ENCODE data around the gene CINP.

The CINP gene

DNA sequence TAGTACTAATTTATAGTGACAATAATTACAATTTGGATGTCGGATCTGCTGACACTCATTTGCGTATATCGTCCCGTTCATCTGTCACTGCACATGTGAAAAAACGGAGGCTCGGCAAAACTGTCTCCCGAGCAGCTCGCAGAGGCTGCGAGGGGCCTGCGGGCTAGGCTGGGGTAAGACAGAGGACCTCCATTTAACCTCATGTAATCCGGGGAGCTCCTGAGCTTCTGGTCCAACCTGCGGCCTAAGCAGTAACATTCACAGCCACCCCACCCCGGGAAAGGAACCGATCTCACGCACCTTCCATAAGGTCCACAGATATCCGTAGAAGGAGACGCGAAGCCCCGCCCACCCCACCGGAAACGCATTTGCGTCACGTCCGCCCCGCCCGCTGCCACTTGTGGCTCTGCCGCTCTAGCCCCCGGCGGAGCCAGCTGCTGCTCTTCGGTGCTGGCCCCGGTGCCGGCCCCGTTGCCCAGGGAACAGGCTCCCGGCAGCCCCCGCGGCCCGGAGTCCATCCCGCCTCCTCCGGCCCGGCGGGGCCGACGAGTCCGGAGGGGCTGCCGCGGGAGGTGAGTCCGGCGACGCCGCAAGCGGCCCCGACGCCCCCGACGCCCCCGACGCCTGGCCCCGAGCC lies at the start of gene CINP, which contains the start of gene TECPR2:
Gene CINP (minus strand): TSS at position 346 of the 637 bp plus-strand sequence. CDS start 39 bp downstream, at position 307.
Gene TECPR2 (plus strand): TSS at position 397 of the 637 bp plus-strand sequence. CDS start 13,781 bp downstream, outside the sequence.
- peak; percentile 90 for DNase-seq (ENCODE audit: extremely low read depth, low read depth)

DNA sequence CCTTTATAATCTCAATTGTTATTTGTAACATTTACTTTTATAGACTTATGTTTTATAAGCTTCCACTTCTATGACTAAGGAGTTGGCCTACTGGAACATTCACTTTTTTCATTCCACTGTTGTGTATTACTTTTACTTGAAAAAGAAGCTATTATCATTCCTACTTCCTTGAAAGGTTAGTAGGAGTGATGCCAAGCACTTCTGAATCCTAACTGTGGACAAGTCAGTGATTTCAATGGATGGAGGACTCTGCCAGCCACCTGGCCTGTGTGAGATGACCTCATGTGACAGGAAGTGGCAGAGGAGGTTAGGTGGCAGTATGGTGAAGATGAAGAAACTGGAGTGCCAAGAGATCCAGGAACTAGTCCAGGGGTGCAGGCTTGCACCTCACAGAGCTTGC lies 46.0 kb upstream of the CINP start:
- TF ChIP-seq, protein P1, sequence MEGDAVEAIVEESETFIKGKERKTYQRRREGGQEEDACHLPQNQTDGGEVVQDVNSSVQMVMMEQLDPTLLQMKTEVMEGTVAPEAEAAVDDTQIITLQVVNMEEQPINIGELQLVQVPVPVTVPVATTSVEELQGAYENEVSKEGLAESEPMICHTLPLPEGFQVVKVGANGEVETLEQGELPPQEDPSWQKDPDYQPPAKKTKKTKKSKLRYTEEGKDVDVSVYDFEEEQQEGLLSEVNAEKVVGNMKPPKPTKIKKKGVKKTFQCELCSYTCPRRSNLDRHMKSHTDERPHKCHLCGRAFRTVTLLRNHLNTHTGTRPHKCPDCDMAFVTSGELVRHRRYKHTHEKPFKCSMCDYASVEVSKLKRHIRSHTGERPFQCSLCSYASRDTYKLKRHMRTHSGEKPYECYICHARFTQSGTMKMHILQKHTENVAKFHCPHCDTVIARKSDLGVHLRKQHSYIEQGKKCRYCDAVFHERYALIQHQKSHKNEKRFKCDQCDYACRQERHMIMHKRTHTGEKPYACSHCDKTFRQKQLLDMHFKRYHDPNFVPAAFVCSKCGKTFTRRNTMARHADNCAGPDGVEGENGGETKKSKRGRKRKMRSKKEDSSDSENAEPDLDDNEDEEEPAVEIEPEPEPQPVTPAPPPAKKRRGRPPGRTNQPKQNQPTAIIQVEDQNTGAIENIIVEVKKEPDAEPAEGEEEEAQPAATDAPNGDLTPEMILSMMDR (IDR thresholded peaks at IDR 0.05; ENCODE audit: low read depth, low read length), result no peak
- DNase-seq (ENCODE audit: extremely low read depth, low read depth), result no peak

More for the DNA sequence above, at the start of gene CINP, which contains the start of gene TECPR2:
- TF ChIP-seq, protein P1 (IDR thresholded peaks at IDR 0.05; ENCODE audit: low read depth, low read length), result no peak

DNA sequence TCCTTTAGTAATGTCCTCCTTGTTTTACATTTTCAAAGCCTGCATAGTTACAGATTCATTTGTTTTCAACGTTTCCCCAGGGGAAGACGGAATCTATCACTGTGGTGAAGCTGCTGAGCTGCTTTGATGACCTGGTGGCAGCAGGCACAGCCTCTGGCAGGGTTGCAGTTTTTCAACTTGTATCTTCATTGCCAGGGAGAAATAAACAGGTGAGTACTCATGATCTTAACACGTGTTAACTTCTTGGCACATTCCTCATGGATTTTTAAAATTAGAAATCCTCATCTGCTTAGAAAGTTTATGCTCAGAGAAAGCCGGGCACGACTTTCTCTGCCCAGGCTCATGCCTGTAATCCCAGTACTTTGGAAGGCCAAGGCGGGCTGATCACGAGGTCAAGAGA lies 44.6 kb upstream of the CINP start:
- DNase-seq (ENCODE audit: extremely low read depth, low read depth), result no peak
- TF ChIP-seq, protein P1 (IDR thresholded peaks at IDR 0.05; ENCODE audit: low read depth, low read length), result no peak

DNA sequence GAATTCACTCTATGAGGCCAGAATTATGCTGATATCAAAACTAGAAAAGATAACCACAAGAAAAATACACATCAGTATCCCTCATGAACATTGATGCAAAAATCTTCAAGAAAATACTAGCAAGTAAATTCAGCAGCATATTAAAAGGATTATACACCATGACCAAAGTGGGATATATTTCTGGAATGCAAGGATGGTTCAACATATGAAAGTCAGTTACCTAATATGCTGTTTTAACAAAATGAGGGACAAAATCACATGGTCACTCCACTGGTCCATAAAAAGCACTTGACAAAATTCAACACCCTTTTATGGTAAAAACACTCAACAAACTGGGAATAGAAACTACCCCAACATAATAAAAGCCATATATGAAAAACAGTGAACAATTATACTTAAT lies 40.3 kb upstream of the CINP start:
- TF ChIP-seq, protein P1 (IDR thresholded peaks at IDR 0.05; ENCODE audit: low read depth, low read length), result no peak
- DNase-seq (ENCODE audit: extremely low read depth, low read depth), result no peak

DNA sequence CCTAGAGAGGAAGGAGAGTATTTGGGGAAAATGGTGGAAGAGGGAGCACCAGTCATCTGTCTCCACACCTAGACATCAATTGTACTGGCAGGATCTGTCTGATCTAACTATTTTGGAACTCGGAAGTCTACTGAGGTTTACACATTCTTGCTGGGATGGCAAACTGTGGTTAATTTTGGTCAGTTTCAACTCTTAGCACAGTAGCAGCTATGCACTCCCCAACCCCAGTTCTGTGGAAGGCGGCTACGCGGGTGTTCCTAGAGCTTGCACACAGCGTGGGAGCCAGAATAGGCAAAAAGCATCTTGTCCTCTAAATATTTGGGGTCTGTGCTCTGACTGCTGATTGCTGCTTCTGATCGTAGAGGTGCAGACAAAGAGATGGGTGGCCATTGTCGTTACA lies 33.8 kb upstream of the CINP start:
- DNase-seq (ENCODE audit: extremely low read depth, low read depth), result no peak
- TF ChIP-seq, protein P1 (IDR thresholded peaks at IDR 0.05; ENCODE audit: low read depth, low read length), result no peak

GRCh38 chr14:102394717-102395375 lies 32.2 kb upstream of the CINP start:
- no peak for DNase-seq (ENCODE audit: extremely low read depth, low read depth)
- TF ChIP-seq, protein P1 (IDR thresholded peaks at IDR 0.05; ENCODE audit: low read depth, low read length), result no peak

GRCh38 chr14:102392506-102392905 lies 29.8 kb upstream of the CINP start:
- no peak for DNase-seq (ENCODE audit: extremely low read depth, low read depth)
- TF ChIP-seq, protein P1 (IDR thresholded peaks at IDR 0.05; ENCODE audit: low read depth, low read length), result no peak

Data from AG09319 (cell line).